Midbrain (tissue), 1 donor: Measurements from ENCODE around the gene ATP2C2.
"Not testable (repeated sequence)": the region's sequence is repeated elsewhere in the genome, so short reads cannot be mapped to it uniquely, and the experiment has no call there.

Experiments used
- DNase-seq: peaks from one replicate; lab custom pipeline; 2025; lab: John Stamatoyannopoulos, UW

Gene ATP2C2

DNA sequence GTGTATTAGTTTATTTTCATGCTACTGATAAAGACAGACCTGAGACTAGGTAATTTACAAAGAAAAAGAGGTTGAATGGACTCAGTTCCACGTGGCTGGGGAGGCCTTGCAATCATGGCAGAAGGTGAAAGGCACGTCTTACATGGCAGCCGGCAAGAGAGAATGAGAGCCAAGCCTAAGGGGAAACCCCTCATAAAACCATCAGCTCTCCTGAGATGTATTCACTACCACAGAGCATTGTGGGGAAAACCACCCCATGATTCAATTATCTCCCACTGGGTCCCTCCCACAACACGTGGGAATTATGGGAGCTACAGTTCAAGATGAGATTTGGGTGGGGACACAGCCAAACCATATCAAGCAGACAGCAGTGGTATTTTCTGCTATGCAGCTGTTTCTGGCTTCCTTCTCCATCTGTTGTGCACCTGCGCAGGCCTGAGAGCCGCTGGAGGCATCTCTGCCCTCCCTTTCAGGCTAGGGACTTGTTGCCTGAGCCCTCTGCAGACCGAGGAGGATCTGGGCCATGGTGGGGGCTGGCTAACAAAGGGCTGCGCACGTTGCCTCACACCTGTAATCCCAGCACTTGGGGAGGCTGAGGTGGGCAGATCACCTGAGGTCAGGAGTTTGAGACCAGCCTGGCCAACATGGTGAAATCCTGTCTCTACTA is 82.8 kb downstream of the ATP2C2 start:
- DNase-seq = not testable (repeated sequence)

DNA sequence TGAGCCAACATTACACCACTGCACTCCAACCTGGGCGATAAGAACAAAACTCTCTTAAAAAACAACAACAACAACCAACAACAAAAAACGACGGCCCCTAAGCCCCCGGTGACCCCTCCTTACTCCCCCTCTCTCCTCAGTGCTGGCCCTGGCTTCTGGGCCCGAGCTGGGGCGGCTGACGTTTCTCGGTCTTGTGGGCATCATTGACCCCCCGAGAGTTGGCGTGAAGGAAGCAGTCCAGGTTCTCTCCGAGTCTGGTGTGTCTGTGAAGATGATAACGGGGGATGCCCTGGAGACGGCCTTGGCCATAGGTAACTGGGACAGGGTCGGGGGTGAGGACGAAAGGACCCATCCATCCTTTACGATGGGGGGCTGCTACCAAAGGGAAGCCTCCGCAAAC is 83.4 kb downstream of the ATP2C2 start:
- DNase-seq = no peak

DNA sequence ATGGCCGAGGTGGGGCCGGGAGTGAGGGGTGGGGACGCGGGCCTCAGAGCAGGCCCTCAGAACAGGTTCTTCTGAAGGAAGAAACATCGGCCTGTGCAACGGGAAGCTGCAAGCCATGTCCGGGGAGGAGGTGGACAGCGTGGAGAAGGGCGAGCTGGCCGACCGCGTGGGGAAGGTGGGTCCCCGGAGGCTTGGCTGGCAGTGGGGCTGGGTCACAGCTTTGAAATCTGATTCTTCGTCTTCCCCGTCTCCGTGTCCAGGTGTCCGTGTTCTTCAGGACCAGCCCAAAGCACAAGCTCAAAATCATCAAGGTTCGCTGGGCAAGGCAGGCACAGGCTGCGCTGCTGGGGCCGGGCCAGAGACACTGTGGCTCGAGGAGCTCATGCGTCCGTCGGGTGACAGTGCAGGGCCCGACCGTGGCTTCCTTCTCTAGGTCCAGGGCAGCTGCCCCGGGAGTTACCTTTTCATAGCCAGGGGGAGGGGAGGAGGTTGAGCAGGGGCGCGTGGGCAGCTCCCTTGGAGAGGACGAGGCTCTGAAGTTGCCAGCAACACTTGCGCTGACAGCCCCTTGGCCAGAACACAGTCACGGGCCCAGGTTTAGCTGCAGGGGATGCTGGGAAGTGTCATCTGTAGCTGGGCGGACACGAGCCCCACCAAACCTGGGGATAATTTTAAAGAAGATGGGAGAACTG is 84.9 kb downstream of the ATP2C2 start:
- no peak for DNase-seq

DNA sequence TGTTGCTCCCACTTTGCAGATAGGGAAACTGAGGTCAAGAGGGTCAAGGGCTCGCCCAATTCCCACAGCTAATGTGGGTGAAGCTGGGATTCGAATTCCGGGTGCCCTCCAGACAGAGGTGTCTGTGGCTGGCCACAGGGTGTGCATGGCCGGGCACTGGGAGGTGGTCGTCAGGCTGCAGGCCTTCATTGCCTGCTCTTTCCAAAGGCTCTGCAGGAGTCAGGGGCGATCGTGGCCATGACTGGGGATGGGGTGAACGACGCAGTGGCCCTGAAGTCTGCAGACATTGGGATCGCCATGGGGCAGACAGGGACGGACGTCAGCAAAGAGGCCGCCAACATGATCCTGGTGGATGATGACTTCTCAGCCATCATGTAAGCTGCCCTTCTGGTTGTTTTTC is 86.3 kb downstream of the ATP2C2 start:
- no peak for DNase-seq

DNA sequence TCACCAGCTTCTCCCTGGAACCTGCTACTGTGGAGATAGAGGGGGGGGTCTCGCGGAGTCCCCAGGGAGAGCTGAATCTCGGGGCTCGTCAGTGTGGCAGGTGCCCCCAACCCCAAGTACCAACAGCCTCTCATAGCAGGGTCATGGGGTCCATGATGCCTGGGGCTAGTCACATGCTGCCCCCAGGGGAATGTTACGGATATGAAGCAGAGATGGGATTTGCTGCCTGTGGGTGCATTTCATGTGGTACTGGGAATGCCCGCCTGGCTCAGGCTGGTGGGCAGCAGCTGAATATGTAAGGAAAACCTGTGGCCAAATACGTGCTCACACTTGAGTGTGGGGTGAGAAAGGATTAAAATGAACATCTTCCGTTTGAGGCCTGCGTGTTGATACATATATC is 86.7 kb downstream of the ATP2C2 start:
- DNase-seq = no peak

DNA sequence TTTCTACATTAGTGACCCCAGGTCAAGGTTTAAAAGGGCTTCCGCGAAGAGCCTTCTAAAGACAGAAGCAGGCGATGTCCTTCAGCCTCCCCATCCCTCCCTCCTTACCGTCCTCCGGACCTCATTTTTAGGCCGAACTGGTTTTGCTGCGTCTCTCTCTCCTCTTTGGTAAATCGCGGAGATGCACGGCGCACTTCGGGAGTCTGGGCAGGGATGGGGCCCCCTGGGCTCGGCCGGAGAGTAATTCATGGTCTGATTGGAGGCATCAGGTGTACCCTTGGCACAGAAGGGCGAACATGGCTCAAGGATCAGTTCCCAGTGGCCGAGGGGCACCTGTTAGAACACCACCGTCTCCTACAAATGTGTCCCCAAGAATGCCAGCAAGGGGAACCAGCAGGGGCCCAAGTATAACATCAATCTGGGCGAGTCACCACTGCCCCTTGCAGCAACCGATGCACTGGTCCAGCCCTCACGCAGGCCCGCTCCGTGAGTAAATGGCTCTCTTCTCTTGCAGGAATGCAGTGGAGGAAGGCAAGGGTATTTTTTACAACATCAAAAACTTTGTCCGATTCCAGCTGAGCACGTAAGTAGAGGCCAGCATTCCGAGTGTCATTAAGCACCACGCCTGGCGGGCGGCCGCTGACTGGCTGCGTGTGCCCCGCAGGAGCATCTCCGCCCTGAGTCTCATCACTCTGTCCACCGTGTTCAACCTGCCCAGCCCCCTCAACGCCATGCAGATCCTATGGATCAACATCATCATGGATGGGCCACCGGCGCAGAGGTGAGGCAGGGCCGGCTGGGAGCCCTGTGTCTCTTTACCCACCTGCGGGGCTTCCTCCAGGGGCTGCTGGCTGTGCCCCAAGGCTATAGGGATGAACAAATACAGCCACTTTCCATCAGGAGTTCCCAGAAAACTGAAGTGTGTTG is 90.5 kb downstream of the ATP2C2 start:
- no peak for DNase-seq

DNA sequence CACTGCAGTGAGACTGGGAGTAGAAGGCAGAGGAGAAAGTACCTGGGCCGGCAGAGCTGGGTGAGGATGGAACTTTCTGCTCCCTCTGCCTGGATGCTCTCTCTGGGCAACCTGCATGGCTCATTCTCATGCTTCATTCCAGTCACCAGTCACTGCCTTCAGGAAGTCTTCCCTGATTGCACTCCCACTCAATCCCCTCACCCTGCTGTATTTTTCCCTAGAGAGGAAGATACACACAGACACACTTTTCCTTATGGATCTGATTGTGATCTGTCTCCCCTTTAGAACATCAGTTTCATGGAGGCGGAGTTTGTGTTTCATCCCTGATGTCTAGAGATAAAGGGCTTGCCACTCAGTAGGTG is 91.2 kb downstream of the ATP2C2 start:
- no peak for DNase-seq

DNA sequence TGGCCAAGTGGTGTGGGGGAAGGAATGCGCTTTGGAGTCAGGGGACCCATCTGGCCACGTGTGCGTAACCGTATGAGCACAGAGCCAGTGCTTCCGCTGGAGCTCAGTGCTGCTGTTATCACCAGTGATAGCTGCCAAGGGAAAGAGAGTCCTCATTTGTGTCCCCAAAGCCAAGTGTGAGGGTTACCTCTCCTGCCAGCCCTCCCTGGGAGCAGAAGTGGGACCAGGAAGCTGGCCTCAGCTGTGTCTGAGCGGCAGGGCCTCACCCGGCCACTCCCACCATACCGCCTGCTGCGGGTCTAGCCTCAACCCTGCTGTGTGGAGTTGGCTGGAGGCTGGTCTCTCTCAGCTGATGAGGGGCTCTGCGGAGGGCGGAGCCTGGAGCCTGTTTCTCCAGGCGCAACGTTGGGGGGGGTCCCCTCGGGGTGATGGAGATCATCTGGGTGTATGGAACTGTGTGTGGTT is 91.6 kb downstream of the ATP2C2 start:
- no peak for DNase-seq

DNA sequence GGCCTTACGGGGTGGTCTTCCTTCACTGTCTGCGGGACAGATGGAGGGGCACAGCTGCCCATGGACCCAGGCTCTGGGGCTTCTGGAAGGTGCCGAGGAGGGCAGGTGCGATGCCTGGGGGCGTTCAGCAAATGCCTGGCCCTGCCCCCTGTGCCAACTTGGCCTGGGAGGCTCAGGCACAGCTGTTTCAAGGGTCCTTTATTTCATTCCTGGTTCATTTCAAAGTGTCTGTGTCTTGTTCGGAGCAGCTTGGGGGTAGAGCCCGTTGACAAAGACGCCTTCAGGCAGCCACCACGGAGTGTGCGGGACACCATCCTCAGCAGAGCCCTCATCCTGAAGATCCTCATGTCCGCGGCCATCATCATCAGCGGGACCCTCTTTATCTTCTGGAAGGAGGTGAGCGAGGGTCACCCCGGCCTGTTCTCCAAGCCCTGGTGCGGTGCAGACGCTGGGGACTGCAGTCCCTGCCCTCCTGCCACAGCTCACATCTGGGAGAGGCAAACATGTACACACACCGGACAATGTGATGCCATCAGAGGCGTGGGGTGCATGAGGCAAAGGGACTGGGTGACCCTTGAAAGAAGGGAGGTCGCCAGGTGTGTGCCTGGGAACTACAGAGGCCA is 92.2 kb downstream of the ATP2C2 start:
- DNase-seq = no peak

DNA sequence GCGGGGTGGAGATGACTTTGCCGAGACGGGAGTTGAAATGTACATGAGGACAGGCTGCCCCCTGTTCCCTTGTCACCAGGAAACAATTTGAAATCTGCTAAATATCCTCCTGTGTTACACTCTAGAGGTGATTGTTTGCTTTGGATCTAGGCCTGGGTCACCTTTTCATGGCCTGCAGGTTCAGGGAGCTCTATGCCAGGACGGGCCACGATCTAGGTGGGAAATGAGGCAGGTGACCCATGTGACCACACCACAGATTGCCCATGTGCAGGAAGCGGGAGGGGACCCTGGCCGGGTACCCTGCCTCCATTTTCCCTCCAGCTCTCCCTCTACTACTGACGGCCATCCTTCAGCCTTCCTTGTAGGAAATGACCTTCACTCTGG is 92.7 kb downstream of the ATP2C2 start:
- DNase-seq = no peak

DNA sequence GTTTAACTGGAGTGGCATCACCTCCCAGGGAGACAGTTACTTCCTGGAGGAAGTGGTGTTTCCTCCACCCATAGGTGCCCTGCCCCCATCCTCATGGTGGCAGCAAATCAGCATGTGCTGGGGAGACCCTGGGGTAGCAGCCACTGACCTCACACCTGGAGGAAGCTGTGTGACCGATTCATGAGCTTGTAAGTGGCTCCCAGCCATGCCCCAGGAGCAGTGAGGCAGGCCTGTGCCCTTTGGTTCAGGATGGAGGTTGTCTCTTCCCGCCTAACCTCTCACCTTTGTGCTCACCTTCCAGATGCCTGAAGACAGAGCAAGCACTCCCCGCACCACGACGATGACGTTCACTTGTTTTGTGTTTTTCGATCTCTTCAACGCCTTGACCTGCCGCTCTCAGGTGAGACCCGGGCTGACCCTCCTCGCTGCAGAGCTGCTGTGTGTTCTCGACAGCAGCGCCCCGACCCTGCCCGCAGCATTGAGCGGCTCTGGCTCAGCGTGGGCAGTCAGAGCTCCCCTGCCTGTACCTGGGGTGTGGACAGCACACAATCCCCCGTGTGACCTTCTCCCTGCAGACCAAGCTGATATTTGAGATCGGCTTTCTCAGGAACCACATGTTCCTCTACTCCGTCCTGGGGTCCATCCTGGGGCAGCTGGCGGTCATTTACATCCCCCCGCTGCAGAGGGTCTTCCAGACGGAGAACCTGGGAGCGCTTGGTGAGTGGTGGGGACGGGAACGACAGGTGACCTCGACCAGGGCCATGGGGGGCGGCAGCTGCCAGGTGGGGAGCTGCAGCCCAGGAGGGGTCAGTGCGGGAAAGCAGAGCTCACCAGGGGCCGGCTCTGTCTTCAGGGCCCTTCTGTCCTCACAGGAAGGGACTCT is 93.3 kb downstream of the ATP2C2 start:
- DNase-seq = no peak

DNA sequence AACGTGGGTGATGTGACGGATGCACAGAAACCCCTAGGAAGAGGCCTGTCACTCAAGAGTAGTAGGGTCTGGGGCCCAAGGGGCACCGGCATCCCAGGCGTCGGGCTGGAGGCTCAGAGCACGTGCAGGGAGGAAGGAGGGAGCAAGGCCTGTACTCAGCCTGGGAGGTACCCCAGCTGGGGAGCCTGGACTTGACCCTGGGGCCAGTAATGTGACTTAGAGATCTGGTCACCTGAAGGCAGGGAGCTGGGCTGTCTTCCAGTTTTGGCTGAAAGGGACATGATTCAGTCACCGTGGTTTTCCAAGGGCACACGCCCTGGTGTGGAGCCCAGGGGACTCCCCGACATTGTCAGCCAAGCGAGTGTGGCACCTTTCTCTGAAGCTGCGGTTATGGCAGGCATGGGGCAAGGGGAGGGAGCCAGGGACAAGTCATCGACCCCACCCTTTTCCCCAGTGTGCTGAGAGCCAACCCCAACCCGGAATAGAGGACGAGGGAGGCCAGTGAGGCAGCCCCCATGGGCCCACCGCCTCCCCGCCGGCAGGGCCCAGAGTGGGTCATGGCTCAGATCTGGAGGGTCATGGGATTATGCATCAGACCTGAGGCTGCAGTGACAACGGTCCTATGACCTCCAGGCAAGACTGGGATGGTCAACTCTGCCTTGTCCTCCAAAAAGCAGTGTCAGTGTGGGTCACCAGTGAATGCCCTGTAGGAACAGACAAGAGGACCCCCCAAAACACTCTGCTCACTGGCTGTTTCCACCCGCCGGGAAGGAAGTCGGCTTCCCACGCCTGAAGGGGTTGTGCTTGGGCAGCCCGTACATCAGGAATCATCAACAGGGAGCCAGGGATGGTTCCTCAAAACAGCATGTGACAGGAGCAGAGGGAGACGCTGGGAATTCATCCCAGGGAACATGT is 94.2 kb downstream of the ATP2C2 start:
- no peak for DNase-seq

DNA sequence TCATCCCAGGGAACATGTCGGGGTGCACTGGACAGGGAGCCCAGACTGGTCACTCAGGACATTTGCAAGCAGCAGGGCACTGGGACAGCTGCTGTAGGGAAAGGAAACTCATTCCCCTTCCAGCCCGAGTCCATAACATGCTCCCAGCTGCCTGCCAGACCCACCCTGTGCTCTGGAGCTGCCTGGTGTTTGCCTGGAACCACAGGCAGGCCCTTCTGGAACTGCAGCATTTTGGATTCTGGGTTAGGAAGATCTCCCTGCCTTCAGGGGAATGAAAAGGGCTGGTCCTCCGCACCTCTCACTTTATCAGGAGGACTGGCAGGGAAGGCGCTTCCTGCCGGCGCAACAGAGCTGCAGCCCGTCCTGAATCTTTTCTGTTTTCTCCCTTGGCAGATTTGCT is 94.9 kb downstream of the ATP2C2 start:
- DNase-seq = no peak

DNA sequence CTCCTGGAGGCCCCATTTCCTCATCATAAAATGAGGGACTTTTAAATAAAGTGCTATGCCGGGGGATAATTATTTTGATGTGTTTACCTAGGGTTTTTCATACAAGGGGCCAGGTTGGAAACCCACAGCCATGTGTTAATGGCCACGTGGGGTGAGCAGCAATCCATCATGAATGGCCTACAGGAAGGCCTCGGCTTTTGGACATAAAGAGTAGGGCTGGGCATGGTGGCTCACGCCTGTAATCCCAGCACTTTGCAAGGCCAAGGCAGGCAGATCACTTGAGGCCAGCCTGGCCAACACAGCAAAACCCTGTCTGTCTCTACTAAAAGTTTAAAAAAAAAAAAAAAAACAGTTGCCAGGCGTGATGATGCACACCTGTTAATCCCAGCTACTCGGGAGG is 95.8 kb downstream of the ATP2C2 start:
- no peak for DNase-seq

DNA sequence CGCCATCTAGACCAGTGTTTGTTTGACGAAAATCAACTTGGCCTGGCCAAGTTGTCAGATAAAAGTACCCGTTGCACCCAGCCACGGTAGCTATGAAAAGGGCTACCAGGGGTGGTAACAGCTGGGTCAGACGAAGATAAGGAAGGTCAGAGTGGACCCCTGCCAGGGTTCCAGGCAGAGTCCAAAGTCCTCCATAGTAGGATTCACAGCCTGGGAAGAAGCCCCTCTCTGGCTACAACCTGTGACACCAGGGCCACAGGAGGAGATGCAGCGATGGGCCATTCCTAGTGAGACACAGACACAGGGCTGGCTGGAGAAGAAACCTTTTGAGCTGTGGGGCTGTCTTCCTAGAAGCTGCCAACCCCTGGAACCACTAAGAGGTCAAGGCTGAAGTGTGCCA is 96.8 kb downstream of the ATP2C2 start:
- DNase-seq = no peak

DNA sequence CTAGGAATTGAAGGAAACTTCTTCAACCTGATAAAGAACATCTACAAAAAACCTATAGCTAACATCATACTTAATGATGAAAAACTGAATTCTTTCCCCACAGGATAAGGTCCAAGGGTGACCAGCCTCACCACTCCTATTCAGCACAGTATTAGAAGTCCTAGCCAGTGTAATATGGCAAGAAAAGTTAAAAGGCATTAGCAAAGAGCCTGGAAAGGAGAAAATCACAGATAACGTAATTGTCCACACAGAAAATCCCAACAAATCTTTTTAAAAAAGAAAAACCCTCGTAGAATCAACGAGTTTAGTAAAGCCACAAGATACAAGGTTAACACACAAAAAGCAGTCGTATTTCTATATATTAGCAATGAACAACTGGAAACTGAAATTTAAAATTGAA is 98.4 kb downstream of the ATP2C2 start:
- no peak for DNase-seq

DNA sequence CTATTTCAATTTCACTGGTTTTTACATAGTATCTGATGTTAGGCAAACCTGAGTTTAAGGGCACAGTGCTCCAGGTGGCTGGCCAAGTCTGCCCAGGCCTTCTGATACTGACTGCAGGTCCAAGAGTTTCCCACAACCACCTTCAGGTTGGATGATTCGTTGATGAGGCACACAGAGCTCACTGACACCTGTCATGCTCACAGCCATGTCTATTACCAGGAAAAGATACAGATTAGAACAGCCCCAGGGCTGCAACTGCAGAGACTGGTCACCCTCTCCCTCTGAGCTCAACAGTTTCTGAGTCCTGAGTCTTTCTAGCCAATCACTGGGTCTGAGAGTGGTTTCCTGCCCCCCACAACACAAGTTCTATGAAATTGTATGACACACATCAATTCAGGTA is 98.9 kb downstream of the ATP2C2 start:
- no peak for DNase-seq

DNA sequence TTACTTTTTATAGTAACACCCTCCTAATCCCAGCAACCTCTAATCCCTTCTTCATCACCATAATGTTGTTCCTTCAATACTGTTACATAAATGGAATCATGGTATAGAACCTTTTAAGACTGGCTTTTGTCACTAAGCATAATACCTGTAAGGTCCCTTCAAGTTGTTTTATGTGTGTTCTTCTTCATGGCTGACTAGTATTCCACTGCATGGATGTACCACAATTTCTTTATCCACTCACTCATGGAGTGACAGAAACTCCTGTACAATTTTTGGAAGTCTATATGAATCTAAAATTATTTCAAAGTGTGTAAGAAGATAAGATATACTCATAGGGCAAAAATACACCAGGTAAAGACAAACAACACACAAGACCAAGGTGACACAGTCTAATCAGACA is 99.4 kb downstream of the ATP2C2 start:
- no peak for DNase-seq

DNA sequence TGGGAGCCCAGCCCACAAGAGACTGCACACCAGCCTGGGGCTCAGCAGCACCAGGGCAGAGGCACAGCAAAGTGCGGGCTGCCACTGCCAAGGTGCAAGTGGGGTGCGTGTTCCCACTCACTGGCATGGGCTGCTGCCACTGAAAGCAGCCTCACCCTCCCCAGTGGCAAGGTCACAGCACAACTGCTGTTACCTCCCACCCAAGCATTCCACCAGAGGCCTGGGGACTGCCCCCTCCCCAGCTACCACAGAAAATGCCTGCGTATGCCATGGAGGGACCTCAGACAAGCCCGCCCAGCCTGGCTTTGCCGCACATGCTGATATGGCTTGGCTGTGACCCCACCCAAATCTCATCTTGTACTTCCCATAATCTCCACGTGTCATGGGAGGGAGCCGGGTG is 103.0 kb downstream of the ATP2C2 start:
- DNase-seq = no peak

DNA sequence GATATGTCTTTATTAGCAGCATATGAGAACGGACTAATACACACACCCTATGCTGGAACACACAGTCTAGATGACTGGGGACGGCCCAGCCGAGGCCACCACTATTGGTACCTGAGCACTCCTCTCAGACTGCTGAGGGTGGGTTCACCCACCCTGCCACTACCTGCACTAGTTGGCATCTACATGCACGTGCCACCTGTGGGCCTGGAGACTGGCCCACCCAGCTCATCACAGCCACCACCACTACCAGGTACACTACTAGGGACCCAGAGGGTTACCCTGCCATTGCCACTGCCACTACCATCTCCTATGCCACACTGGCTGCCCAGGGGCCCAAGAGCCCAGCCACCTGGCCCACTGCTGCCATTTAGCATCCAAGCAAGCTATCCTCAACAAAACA is 103.6 kb downstream of the ATP2C2 start:
- no peak for DNase-seq
